ENCODE measurements around the gene LDLRAP1.
"Not testable (repeated sequence)": the region's sequence is repeated elsewhere in the genome, so short reads cannot be mapped to it uniquely, and the experiment has no call there.

The LDLRAP1 gene

DNA sequence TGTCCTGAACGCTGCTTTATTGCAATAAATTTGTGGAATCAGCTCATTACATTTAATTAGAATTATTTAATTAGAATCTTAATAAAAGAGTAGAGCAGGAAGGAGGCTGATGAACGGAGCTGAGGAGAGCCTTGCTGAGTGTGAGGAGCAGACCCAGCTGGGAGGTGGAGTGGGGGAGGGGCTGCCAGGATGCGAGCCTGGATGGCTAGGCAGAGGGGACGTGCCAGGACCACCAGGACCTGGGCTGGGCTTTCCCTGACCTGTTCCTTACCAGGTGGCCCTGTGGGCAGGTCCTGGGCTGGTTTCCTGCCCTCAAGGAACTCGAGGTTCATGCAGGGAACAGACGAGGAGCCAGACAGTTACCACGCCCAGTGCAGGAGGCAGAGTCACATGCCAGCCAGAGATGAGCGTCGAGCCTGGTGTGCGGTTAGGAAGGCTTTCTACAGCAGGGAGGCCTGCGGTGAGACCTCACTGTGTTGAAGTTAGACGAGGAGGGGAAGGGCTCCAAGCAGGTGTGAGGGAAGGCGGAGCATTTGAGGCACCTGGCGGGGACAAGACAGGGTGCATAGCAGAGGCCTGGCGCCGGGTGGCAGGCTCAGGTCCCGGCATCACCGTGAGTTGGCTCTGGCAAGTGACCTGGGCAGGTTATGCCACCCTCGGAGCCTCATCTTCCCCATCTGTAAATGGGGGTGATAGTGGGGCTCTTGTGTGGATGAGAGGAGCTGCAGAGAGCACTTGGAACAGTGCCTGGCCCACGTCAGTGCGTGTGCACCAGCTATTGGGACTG, 33.9 kb downstream of the LDLRAP1 start:
- no peak for DNase-seq (ENCODE audit: low spot score)

DNA sequence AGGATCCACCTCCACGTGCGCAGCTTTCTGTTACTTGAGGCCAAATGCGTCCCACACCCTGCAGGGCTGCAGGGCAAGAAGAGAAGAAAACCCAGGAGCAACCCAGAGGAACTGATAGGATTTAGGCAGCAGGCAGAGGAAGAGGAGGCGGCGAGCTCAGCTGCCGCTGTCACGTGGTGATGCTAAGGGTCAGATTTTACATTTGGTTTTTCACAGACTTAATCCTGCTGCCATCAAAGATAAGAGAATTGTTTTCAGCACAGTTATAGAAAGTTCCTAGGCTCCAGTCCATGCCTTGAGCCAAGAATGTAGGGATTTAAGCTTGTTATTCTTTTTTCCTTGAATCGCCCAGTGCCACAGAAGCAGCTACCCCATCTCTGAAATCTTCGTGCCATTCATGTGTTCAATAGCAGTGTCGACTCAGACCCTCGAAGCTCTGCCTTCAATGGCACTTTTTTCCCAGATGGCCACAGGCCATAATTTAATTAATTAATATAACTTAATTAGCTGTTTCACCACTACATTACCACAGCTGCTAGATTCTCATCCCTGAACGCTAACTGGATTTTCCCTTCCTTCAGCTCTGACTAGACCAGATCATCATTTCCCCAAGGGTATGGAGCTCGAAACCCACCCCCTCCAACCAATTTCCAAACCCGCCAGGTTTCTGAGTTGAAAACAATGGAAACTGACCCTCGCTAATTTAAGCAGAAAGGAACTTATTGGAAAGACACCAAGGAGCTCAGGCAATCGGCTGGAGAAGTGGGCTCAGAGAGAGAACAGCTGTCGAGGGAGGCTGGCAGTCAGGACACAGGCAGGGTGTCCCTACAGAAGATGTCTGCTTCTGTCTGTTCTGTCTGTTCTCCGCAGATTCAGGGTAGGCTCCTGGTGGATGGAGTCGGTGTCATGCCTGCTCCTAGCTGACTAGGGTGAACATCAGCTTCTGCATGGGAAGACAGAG, 36.2 kb downstream of the LDLRAP1 start:
- DNase-seq (ENCODE audit: low spot score) = no peak

DNA sequence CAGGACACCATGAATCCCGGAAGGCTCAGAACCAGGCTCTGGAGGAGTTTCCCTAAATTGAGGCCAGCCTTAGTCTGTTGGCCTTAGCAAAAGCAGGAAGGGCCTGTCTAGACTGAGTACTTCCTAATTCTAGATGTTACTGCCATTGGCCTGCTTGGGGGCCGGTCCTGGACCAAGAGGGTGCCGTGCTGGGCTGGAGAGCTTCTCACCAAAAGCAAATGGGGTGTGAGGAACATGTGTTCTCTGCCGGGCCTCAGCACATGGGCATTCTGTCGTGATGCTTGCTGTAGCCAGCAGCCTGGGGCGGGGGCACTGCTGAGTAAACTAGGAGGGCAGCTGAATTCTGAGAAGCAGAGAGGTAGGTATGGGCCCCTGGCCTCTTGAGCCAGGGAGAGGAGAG, 37.5 kb downstream of the LDLRAP1 start:
- no peak for DNase-seq (ENCODE audit: low spot score)

DNA sequence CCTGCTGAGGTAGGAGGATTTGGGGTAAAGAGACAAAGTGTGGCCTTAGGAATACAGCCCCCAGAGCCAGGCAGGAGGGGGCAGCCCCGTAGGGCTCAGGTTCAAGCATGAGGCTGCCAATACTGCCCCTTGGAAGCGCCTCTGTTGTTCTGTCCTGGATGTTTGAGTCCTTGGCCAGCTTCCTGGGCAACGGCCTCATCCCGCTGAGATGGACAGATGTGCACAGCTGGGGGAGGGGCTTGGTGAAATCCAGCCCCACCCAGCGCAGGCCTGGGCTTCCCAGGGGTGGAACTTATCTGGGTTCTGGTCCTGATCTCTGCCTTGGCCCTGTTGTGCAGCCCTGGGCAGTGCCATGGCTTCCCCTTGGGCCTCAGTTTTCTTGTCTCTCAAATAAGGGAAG, 38.4 kb downstream of the LDLRAP1 start:
- no peak for DNase-seq (ENCODE audit: low spot score)

DNA sequence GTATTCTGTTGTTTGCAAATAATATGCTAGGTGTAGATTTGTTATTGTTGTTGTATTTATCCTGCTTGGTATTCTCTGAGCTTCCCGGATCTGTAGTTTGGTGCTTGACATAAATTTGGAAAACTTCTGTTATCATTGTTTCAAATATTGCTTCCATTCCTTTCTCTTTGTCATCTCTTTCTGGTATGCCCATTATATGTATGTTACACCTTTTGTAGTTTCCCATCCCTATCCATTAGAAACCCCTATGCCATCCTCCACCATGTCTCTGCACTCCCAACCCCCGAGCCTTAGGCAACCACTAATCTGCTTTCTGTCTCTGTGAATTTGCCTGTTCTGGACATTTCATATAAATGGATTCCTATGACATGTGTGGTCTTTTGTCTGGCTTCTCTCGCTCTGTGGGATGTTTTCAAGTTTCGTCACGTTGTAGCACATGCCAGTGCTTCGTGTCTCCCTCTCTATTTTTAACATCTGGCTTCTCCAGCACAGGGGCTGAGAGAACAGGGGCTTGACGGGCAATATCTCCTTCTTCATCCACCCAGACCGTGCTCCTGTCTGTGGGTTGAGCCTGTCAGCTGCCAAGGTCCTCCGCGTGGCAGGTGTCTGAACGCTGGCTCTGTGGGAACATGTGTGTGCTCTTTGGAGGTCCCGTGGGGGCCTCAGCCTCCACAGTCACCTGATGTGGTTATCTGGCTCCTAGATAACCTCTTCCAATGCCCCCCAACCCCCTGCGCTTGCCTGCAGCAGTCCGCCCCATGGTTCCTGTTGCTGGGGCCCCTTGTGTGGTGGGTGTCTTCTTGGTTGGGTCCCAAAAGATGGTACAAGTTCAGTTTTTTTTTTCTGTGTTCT, 40.3 kb downstream of the LDLRAP1 start:
- DNase-seq (ENCODE audit: low spot score) = no peak

DNA sequence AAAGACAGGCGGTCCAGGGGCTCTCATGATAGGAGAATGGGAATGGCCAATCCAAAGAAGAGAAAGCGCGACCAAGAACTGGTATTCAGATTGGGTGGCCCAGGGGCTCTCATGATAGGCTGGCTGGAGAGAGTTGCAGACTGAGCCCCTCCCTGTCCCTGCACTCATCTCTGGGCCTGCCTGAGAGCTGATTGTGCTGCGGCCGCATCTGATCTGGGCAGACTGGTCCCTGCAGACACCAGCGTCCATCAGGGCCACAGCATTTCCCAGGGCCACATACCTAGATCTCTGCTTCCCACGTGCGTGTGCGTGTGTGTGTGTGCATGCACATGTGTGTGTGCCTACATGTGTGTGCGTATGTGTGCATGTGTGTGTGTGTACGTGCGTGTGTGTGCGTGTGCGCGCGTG, 42.8 kb downstream of the LDLRAP1 start:
- DNase-seq (ENCODE audit: low spot score) = no peak

DNA sequence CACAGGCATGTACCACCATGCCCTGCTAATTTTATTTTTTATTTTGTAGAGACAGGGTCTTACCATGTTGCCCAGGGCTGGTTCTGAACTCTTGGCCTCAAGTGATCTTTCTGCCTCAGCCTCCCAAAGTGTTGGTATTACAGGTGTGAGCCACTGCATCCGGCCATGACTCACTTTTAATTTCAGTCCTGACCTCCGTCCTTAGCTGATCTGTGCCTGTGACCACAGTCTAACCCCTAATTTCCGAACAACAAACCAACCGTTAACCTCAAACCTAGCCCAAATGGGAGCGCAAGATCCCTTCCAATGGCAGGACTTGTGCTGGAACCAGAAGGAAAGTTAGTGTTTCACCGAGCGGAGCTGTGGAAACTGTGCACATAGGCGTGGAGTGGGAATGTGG, 43.9 kb downstream of the LDLRAP1 start:
- DNase-seq (ENCODE audit: low spot score) = no peak

DNA sequence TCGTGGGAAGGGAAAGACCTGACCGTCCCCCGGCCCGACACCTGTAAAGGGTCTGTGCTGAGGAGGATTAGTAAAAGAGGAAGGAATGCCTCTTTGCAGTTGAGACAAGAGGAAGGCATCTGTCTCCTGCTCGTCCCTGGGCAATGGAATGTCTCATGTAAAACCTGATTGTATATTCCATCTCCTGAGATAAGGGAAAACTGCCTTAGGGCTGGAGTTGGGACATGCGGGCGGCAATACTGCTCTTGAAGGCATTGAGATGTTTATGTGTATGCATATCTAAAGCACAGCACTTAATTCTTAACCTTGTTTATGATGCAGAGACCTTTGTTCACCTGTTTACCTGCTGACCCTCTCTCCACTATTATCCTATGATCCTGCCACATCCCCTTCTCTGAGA, 44.8 kb downstream of the LDLRAP1 start:
- DNase-seq (ENCODE audit: low spot score) = not testable (repeated sequence)

DNA sequence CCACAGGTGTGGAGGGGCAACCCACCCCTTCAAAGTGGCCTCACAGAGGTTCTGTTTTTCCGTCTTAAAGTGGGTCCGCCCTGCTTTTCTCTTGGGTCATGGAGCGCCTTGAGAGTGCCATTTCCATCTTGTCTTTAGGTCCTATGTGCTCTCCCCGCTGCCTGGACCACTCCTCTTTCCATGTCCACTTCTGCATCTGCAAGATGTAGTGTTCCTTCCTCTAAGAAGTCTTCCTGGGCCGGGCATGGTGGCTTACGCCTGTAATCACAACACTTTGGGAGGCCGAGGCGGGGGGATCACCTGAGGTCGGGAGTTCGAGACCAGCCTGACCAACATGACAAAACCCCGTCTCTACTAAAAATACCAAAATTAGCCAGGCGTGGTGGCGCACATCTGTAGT, 45.4 kb downstream of the LDLRAP1 start:
- not testable (repeated sequence) for DNase-seq (ENCODE audit: low spot score)

DNA sequence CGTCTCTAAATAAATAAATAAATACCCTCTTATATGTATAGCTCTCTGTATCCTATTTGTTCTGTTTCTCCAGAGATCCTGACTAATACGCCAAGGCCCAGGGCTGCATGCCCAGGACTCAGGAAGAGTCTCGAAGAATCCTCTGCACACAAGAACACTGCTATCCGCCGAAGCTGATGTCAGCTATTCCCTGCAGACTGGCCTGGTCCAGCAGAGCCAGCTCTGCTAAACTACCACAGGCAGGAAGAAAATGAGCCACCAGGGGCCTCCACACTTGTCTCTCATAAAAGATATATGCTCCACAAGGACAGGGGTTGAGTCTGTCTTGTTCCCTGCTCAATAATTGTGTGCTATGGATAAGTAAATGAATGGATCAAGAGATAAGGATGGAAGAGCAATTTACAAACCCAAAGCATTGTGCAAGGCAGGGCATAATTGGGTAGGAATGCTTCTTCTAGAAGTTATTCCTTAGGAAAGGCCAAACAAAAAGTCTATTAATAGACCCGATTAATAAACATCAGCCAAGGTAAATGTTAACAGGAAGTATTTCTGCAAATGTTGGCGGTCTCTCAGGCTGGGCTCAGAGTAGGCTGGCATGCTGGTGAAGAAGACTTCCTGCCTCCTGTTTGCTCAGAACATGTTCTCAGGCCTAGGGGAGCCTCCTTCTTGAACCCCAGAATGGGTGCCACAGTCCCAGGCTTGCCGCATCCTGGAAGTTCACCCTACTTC, 46.9 kb downstream of the LDLRAP1 start:
- DNase-seq (ENCODE audit: low spot score) = no peak

DNA sequence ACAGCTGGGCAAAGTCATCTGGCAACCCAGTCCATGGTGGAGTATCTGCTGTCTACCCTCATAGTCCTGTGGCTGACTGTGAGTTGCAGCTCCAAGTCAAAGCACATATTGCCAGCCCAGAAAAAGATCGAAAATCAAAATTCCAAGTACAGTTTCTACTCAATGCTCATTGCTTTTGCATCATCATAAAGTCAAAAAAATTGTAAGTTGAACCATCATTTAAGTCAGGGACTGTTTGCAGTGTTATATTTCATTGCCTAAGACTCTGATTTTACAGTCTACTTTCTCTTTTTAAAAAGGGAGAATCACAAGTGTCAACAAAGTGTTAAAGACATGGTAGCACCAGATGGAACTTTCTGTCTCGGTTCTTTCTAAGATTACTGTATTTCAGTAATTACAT, 50.5 kb downstream of the LDLRAP1 start:
- DNase-seq (ENCODE audit: low spot score) = no peak

DNA sequence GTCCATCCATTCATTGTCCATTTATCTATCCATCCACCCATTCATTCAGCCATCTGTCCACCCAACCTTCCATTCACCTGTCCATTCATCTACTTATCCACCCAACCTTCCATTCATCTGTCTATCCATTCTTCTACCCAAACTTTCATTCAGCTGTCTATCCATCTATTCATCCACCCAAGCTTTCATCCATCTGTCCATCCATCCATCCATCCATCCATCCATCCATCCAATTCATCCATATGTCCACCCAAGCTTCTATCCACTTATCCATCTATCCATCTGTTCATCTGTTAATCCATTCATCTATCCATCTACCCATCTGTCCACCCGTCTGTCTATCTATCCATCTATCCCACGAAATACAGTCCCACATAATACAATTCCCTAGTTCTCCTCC, 51.6 kb downstream of the LDLRAP1 start:
- no peak for DNase-seq (ENCODE audit: low spot score)

DNA sequence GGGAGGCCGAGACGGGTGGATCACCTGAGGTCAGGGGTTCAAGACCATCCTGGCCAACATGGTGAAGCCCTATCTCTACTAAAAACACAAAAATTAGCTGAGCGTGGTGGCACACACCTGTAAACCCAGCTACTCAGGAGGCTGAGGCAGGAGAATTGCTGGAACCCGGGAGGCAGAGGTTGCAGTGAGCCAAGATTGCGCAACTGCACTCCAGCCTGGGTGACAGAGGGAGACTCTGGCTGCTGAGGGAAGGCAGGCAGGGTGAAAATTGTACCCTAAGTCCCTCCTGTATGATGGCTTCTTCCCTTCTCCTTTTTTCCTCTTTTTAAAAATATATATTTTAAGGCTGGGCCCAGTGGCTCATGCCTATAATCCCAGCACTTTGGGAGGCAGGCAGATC, 53.2 kb downstream of the LDLRAP1 start:
- not testable (repeated sequence) for DNase-seq (ENCODE audit: low spot score)

DNA sequence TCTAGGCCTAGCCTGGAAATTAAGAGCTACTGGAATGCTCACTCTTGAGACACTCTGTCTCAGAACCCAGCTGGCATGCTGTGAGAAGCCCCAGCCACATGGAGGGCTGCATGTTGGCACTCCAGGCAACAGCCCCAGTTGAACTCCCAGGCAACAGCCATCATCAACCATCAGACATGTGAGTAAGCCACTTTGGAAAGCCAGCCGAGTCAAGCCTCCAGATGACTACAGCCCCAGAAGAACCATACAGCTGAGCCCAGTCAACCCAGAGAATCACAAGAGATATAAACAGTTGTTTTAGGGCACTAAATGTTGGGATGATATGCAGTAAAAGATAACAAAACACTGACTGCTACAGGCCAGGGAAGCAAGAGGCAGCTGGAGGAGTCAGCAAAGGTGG, 55.5 kb downstream of the LDLRAP1 start:
- no peak for DNase-seq (ENCODE audit: low spot score)

DNA sequence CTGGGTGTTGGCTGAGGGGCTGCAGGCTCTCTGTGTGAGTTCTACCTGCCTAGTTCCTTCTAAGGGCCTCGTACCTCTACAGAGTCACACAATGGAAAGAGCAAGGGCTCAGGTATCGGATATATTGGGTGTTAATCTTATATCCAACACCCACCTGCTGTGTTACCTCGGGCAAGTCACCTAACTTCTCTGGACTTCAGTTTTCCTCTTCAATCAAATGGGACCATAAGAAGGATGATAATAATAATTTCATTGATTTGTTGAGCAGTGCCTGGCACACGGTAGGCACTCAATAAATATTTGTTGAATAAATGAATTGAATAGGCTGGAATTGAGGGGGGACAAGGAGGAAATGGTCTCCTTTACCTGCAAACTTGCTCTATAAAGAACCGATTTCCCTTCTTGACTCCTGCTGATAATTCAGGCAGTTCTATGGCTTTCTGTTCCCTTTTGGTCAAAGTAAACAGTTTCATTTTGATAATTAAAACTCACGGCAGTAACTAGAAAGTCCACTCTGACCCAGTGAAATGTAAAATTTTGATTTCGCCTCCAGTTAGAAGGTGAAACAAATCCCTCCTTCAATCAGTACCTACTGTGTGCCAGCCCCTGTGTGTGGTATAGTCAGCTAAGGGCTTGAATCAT, 56.7 kb downstream of the LDLRAP1 start:
- no peak for DNase-seq (ENCODE audit: low spot score)

DNA sequence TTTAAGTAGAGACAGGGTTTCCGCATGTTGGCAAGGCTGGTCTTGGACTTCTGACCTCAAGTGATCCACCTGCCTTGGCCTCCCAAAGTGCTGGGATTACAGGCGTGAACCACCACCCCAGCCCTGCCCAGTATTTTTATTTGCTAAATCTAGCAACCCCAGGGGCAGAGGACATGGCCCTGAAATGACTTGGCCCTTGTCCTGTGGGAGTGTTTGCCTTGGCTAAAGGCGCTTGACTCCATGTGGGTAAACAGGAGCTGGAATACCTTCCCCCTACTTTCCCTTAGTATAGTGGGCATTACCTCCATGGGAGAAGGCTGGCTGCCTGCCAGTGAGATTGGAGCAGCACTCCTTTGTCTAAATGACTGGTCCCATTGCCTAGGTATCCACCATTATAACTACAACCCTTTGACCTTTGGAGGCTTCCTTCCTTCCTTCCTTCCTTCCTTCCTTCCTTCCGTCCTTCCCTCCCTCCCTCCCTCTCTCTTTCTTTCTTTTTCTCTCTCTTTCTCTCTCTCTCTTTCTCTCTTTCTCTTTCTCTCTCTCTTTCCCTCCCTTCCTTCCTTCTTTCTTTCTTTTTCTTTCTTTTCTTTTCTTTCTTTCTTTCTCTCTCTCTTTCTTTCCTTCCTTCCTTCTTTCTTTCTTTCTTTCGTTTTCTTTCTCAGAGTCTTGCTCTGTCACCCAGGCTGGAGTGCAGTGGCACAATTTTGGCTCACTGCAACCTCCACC, 57.7 kb downstream of the LDLRAP1 start:
- not testable (repeated sequence) for DNase-seq (ENCODE audit: low spot score)

DNA sequence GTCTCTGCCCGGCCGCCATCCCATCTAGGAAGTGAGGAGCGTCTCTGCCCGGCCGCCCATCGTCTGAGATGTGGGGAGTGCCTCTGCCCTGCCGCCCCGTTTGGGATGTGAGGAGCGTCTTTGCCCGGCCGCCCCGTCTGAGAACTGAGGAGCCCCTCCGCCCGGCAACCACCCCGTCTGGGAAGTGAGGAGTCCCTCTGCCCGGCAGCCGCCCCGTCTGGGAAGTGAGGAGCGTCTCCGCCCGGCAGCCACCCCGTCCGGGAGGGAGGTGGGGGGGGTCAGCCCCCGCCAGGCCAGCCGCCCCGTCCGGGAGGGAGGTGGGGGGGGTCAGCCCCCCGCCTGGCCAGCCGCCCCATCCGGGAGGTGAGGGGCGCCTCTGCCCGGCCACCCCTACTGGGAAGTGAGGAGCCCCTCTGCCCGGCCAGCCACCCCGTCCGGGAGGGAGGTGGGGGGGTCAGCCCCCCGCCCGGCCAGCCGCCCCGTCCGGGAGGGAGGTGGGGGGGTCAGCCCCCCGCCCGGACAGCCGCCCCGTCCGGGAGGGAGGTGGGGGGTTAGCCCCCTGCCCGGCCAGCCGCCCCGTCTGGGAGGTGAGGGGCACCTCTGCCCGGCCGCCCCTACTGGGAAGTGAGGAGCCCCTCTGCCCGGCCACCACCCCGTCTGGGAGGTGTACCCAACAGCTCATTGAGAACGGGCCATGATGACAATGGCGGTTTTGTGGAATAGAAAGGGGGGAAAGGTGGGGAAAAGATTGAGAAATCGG, 60.6 kb downstream of the LDLRAP1 start:
- DNase-seq (ENCODE audit: low spot score) = not testable (repeated sequence)

DNA sequence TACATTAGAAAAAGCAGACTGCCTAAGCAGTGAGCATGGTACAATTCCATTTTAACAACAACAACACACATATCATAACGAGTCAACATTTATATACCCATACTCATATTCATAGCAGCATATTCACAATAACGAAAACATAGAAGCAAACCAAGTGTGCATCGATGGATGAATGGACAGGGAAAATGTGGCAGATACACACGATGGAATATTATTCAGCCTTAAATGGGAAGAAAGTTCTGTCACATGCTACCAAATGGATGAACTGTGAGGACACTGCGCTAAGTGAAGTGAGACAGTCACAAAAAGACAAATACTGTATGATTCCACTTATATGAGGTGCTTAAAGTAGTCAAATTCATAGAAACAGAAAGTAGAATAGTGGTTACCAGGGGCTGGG, 63.7 kb downstream of the LDLRAP1 start:
- DNase-seq (ENCODE audit: low spot score) = no peak

DNA sequence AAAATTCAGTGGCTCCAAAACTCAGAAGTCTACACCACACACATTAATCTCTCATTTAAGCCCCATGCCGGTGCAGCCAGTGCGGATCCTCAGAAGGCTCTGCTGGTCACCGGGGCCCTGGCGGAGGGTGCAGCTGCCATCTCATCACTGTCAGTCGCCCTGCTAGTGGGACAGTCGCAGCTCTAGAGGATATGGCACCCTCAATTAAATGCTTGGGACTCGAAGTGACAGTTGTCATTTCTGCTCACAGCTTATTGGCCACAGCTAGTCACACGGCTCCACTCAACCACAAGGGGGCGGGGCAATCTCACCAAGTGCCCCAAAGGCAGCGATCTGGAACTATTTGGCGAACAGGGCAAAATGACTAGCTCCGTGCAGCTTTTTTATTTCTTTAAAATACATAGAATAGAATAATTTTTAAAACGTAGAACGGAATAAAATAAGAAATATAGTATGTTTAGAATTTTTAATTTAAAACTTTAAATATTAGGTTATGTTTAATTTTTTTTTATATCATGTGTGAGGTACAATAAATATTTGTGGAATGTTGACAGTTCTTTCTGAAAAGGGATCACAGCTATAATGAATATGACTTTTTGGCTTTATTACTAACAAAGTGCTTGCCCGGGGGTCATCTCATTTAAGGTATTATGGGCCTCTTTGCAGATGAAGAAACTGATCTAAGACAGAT, 65.2 kb downstream of the LDLRAP1 start:
- peak; percentile 77 for DNase-seq (ENCODE audit: low spot score)
